Mesenchymal stem cell (in vitro differentiated cells and primary cell): Measurements from ENCODE around the gene TPM4.

Experiments used
- DNase-seq: peaks from one replicate; pipeline ENCODE4 v3.0.0-alpha.2; 2013
- H2AFZ ChIP-seq: one replicate; pipeline ENCODE4 v1.6.1; 2013; ENCODE audit warnings: low read depth, mild to moderate bottlenecking, control low read depth, inconsistent platforms, low read length, moderate library complexity
- H2AK5ac ChIP-seq: 2 replicates; pipeline ENCODE4 v1.6.1; 2013; ENCODE audit warnings: low read length, moderate library complexity, mild to moderate bottlenecking, inconsistent platforms; ENCODE audit not compliant: severe bottlenecking
- H2BK120ac ChIP-seq: one replicate; pipeline ENCODE4 v1.6.1; 2013; ENCODE audit warnings: low read depth, mild to moderate bottlenecking, inconsistent platforms, low read length, moderate library complexity
- H2BK12ac ChIP-seq, 2 experiments: one replicate each; pipeline ENCODE4 v1.6.1; 2013; ENCODE audit warnings: inconsistent platforms in 2 of 2, low read length in 2 of 2, mild to moderate bottlenecking in 2 of 2, moderate library complexity in 2 of 2, control low read depth in 1 of 2
- H2BK15ac ChIP-seq: one replicate; pipeline ENCODE4 v1.6.1; 2013; ENCODE audit warnings: mild to moderate bottlenecking, low read depth, inconsistent platforms; ENCODE audit not compliant: poor library complexity, severe bottlenecking
- H2BK5ac ChIP-seq: 2 replicates; pipeline ENCODE4 v1.6.1; 2013; ENCODE audit warnings: low read depth, mild to moderate bottlenecking, low read length, control low read depth, inconsistent platforms; ENCODE audit not compliant: poor library complexity, severe bottlenecking
- H3K14ac ChIP-seq, 2 experiments: one replicate each; pipeline ENCODE4 v1.6.1; 2013; ENCODE audit warnings: inconsistent platforms in 2 of 2, low read length in 2 of 2, control low read depth in 1 of 2, mild to moderate bottlenecking in 1 of 2, moderate library complexity in 1 of 2
- H3K18ac ChIP-seq, 2 experiments: one replicate each; pipeline ENCODE4 v1.6.1; 2013; ENCODE audit warnings: inconsistent platforms in 2 of 2, low read length in 2 of 2, control low read depth in 1 of 2, low read depth in 1 of 2, mild to moderate bottlenecking in 1 of 2
- H3K23ac ChIP-seq, 2 experiments: one replicate each; pipeline ENCODE4 v1.6.1; 2013; ENCODE audit warnings: inconsistent platforms in 2 of 2, low read length in 2 of 2, mild to moderate bottlenecking in 2 of 2, moderate library complexity in 2 of 2, control low read depth in 1 of 2
- H3K27ac ChIP-seq: 2 replicates; pipeline ENCODE4 v1.5.1; 2013; ENCODE audit warnings: mild to moderate bottlenecking, moderate library complexity, low read length, control low read depth, inconsistent platforms; ENCODE audit not compliant: poor library complexity, severe bottlenecking
- H3K27me3 ChIP-seq, 2 experiments: 2 replicates each; pipeline versions ENCODE4 v1.6.1 to v1.7.0; 2013; ENCODE audit warnings: low read length in 2 of 2, mild to moderate bottlenecking in 2 of 2, moderate library complexity in 2 of 2, control low read depth in 1 of 2, inconsistent platforms in 1 of 2; ENCODE audit not compliant: control insufficient read depth in 1 of 2, insufficient read depth in 1 of 2
- H3K36me3 ChIP-seq, 2 experiments: 2 replicates each; pipeline versions ENCODE4 v1.6.1 to v1.7.0; 2013; ENCODE audit warnings: low read length in 2 of 2, control low read depth in 1 of 2, inconsistent platforms in 1 of 2, low read depth in 1 of 2, mild to moderate bottlenecking in 1 of 2; ENCODE audit not compliant: insufficient read depth in 2 of 2, control insufficient read depth in 1 of 2
- H3K4ac ChIP-seq, 2 experiments: one replicate each; pipeline ENCODE4 v1.6.1; 2013; ENCODE audit warnings: inconsistent platforms in 2 of 2, low read length in 2 of 2, mild to moderate bottlenecking in 2 of 2, moderate library complexity in 2 of 2, control low read depth in 1 of 2, low read depth in 1 of 2
- H3K4me1 ChIP-seq: 2 replicates; pipeline ENCODE4 v1.6.1; 2013; ENCODE audit warnings: low read depth, low read length, control low read depth; ENCODE audit not compliant: control insufficient read depth, insufficient read depth
- H3K4me2 ChIP-seq: 2 replicates; pipeline ENCODE4 v1.6.1; 2013; ENCODE audit warnings: low read length, mild to moderate bottlenecking, inconsistent platforms; ENCODE audit not compliant: poor library complexity, severe bottlenecking
- H3K4me3 ChIP-seq, 2 experiments: 2 replicates each; pipeline versions ENCODE4 v1.5.1 to v1.7.0; 2013; ENCODE audit warnings: low read length in 2 of 2, mild to moderate bottlenecking in 2 of 2, control low read depth in 1 of 2, low read depth in 1 of 2; ENCODE audit not compliant: insufficient read depth in 1 of 2
- H3K79me1 ChIP-seq: replicated peaks from 2 replicates; pipeline ENCODE4 v1.6.1; 2013; ENCODE audit warnings: mild to moderate bottlenecking, control low read depth, low read length, inconsistent platforms; ENCODE audit not compliant: poor library complexity, severe bottlenecking
- H3K9ac ChIP-seq: 2 replicates; pipeline ENCODE4 v1.7.0; 2013; ENCODE audit warnings: mild to moderate bottlenecking, low read length, moderate library complexity
- H3K9me3 ChIP-seq: 2 replicates; pipeline ENCODE4 v1.7.0; 2013; ENCODE audit warnings: mild to moderate bottlenecking, low read length; ENCODE audit not compliant: control insufficient read depth
- H4K8ac ChIP-seq: one replicate; pipeline ENCODE4 v1.6.1; 2013; ENCODE audit warnings: inconsistent platforms, mild to moderate bottlenecking, low read length, moderate library complexity
- H4K91ac ChIP-seq: one replicate; pipeline ENCODE4 v1.6.1; 2013; ENCODE audit warnings: mild to moderate bottlenecking, low read length, inconsistent platforms
- WGBS: methylation state at CpG from one replicate; pipeline ENCODE4 v1.1.7; 2013; ENCODE audit warnings: mixed read lengths; 5-methylcytosine and 5-hydroxymethylcytosine counted together

Gene TPM4

GRCh38 chr19:16045171-16045570 is 31.1 kb upstream of the TPM4 start:
- no peak overlapping the region for H2BK5ac ChIP-seq
- H2BK12ac ChIP-seq, result no peak overlapping the region
- no peak overlapping the region for H3K27ac ChIP-seq
- no peak overlapping the region for H3K4ac ChIP-seq
- H3K4me2 ChIP-seq, result no peak overlapping the region
- H4K8ac ChIP-seq, result no peak overlapping the region
- no peak overlapping the region for H2AFZ ChIP-seq
- no peak overlapping the region for H3K4me3 ChIP-seq
- DNase-seq, result no peak
- no peaks in the 10 kb centered on the region for H3K79me1 ChIP-seq
- no peak overlapping the region for H3K23ac ChIP-seq
- no peaks in the 10 kb centered on the region for H3K9me3 ChIP-seq
- H3K36me3 ChIP-seq, result no peaks in the 10 kb centered on the region
- no peak overlapping the region for H2BK120ac ChIP-seq
- no peak overlapping the region for H2BK15ac ChIP-seq
- peaks cover 3% of the 10 kb centered on the region for H3K4me1 ChIP-seq
- 96% methylated on average over 2 of the region's 4 CpGs for WGBS
- peaks cover 2 to 4% of the 10 kb centered on the region in 2 experiments for H3K27me3 ChIP-seq
- H3K14ac ChIP-seq, result no peak overlapping the region
- H2AK5ac ChIP-seq, result no peak overlapping the region
- no peak overlapping the region for H3K9ac ChIP-seq
- no peak overlapping the region for H3K18ac ChIP-seq
- no peak overlapping the region for H4K91ac ChIP-seq

DNA sequence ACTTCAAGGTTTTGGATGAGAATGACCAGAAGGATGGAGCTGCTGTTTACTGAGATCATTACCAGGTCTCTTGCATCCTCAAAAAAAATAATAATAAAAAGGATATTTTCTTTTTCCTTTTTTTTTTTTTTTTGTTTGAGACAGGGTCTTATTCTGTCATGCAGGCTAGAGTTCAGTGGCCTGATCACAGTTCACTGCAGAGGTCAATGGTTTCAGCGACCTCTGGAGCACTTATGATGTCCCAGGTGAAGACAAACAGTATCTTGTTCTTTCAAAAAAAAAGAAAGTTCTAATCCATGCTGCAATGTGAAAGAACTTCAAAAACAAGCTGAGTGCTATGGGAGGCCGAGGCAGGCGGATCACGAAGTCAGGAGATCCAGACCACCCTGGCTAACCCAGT is 30.4 kb upstream of the TPM4 start:
- WGBS, result 80% methylated on average over 3 of the region's 4 CpGs
- peaks cover 6 to 8% of the 10 kb centered on the region in 2 experiments for H3K27me3 ChIP-seq
- no peaks in the 10 kb centered on the region for H3K79me1 ChIP-seq
- no peak overlapping the region for H2BK120ac ChIP-seq
- no peak overlapping the region for H3K23ac ChIP-seq
- H2BK12ac ChIP-seq, result no peak overlapping the region
- H3K4me3 ChIP-seq, result no peak overlapping the region
- peaks cover 3% of the 10 kb centered on the region for H3K4me1 ChIP-seq
- H2AFZ ChIP-seq, result no peak overlapping the region
- H2BK15ac ChIP-seq, result no peak overlapping the region
- no peak overlapping the region for H3K4ac ChIP-seq
- no peaks in the 10 kb centered on the region for H3K9me3 ChIP-seq
- H4K91ac ChIP-seq, result no peak overlapping the region
- no peak overlapping the region for H3K14ac ChIP-seq
- H4K8ac ChIP-seq, result no peak overlapping the region
- no peak overlapping the region for H2AK5ac ChIP-seq
- no peak overlapping the region for H3K4me2 ChIP-seq
- no peak overlapping the region for H3K18ac ChIP-seq
- H3K27ac ChIP-seq, result no peak overlapping the region
- H2BK5ac ChIP-seq, result no peak overlapping the region
- H3K9ac ChIP-seq, result no peak overlapping the region
- no peaks in the 10 kb centered on the region for H3K36me3 ChIP-seq
- DNase-seq, result no peak

DNA sequence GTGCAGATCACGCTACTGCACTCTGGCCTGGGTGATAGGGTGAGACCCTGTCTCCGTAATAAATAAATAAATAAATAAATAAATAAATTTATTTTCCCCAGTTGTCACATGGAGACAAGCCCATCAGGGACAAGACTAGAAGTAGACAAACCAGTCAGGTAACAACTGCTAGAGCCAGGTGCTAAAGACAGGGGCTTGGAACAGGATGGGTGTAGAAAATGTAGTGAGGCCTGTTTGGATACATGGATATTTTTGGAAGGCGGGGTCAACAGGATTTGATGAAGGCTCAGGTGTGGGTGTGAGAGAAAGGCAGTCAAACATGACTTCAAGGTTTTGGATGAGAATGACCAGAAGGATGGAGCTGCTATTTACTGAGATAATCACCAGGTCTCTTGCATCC is 27.7 kb upstream of the TPM4 start:
- no peak for DNase-seq
- no peak overlapping the region for H3K4me3 ChIP-seq
- no peak overlapping the region for H3K18ac ChIP-seq
- H2BK15ac ChIP-seq, result no peak overlapping the region
- no peak overlapping the region for H4K8ac ChIP-seq
- H3K9me3 ChIP-seq, result peaks cover 4% of the 10 kb centered on the region
- no peak overlapping the region for H3K4ac ChIP-seq
- no peak overlapping the region for H3K4me2 ChIP-seq
- H2BK12ac ChIP-seq, result no peak overlapping the region
- H3K27me3 ChIP-seq, result peaks cover 6% of the 10 kb centered on the region in 2 experiments
- no peaks in the 10 kb centered on the region for H3K4me1 ChIP-seq
- no peaks in the 10 kb centered on the region for H3K79me1 ChIP-seq
- H2BK120ac ChIP-seq, result no peak overlapping the region
- no peak overlapping the region for H2BK5ac ChIP-seq
- no peak overlapping the region for H3K14ac ChIP-seq
- no peak overlapping the region for H3K9ac ChIP-seq
- no peak overlapping the region for H4K91ac ChIP-seq
- H3K27ac ChIP-seq, result no peak overlapping the region
- no peak overlapping the region for H3K23ac ChIP-seq
- H2AFZ ChIP-seq, result no peak overlapping the region
- no peaks in the 10 kb centered on the region for H3K36me3 ChIP-seq
- WGBS, result 75% methylated on average over 1 of the region's 3 CpGs
- no peak overlapping the region for H2AK5ac ChIP-seq

DNA sequence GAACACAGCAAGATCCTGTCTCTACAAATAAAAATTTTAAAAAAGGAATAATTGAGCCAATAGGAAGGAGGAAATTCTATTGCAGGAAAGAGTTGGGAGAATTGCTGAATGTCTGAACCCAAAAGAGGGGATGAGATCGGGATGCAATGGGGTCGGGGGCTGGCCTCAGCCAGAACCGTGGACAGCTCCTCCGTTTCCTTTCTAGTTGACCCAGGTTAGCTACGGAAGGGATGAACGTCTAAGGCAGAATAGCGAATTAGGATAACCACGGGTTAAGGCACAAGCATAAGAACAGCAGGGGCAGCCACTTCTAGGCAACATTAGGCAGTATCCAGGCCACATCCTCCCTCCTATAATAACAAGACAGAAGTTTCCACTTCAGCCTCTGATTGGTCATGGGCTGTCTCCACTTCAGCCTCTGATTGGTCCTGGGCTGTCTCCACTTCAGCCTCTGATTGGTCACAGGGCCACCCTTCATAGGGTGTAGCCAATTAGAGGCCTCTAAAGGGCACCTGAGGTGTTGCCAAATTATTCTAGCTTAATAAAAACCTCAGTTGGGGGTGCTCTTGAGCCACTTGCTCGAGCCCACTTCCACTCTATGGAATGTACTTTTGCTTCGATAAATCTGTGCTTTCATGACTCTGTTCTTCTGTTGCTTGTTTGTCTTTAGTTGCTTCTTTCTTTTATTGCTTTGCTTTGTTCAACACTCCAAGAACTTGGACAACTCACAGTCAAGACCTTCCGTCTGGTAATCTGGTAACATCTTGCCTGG is 24.9 kb upstream of the TPM4 start:
- Histone ChIP-seq H3K4me2 (no peak overlapping the region), H3K79me1 (no peaks in the 10 kb centered on the region), H2AFZ (no peak overlapping the region), H3K27me3 (peaks cover 4 to 6% of the 10 kb centered on the region in 2 experiments), H3K23ac (no peak overlapping the region), H2AK5ac (no peak overlapping the region), H3K9ac (no peak overlapping the region), H3K36me3 (no peaks in the 10 kb centered on the region), H2BK5ac (no peak overlapping the region), H3K4me1 (no peaks in the 10 kb centered on the region), H3K27ac (no peak overlapping the region), H4K91ac (no peak overlapping the region), H3K4me3 (no peak overlapping the region), H4K8ac (no peak overlapping the region), H3K18ac (no peak overlapping the region), H3K14ac (no peak overlapping the region), H2BK12ac (no peak overlapping the region), H3K9me3 (peaks cover 15% of the 10 kb centered on the region), H3K4ac (no peak overlapping the region), H2BK15ac (no peak overlapping the region), H2BK120ac (no peak overlapping the region)
- no peak for DNase-seq
- WGBS, result 74% methylated on average over 11 of the region's 11 CpGs
